Measurements from ENCODE around the gene APIP.
"Not testable (repeated sequence)": the region's sequence is repeated elsewhere in the genome, so short reads cannot be mapped to it uniquely, and the experiment has no call there.

APIP gene

GRCh38 chr11:34926101-34926830 is 10.1 kb upstream of the APIP start:
- Histone ChIP-seq H3K27ac (ENCODE audit: low read depth, low read length, severe bottlenecking) (no peak overlapping the region), H3K4me1 (ENCODE audit: control insufficient read depth, insufficient read depth, low read length, poor library complexity, severe bottlenecking) (peaks cover 21% of the 10 kb centered on the region), H3K36me3 (ENCODE audit: control insufficient read depth, insufficient read depth, low read length) (peaks cover 3% of the 10 kb centered on the region), H3K9me3 (ENCODE audit: control insufficient read depth, low read length) (no peaks in the 10 kb centered on the region), H3K4me3 (ENCODE audit: extremely low read depth, insufficient read depth, low read length, poor library complexity, severe bottlenecking) (no peak overlapping the region)
- no CpG with 5 or more reads among the region's 2 CpGs for WGBS, 2 experiments (ENCODE audit: insufficient coverage in 2 of 2)

- Histone ChIP-seq H3K27ac (ENCODE audit: low read depth, low read length, severe bottlenecking) (no peak overlapping the region), H3K4me3 (ENCODE audit: extremely low read depth, insufficient read depth, low read length, poor library complexity, severe bottlenecking) (no peak overlapping the region), H3K4me1 (ENCODE audit: control insufficient read depth, insufficient read depth, low read length, poor library complexity, severe bottlenecking) (peaks cover 15% of the 10 kb centered on the region), H3K9me3 (ENCODE audit: control insufficient read depth, low read length) (no peaks in the 10 kb centered on the region), H3K36me3 (ENCODE audit: control insufficient read depth, insufficient read depth, low read length) (peaks cover 8% of the 10 kb centered on the region)
- no CpG with 5 or more reads among the region's 3 CpGs for WGBS, 2 experiments (ENCODE audit: insufficient coverage in 2 of 2)
Observed at GRCh38 chr11:34924714-34925113, 8.5 kb upstream of the APIP start.

- H3K36me3 ChIP-seq (ENCODE audit: control insufficient read depth, insufficient read depth, low read length), result peaks cover 9% of the 10 kb centered on the region
- WGBS, 2 experiments (ENCODE audit: insufficient coverage in 2 of 2), result 95 to 100% methylated on average over 4 of the region's 4 CpGs
- no peak overlapping the region for H3K27ac ChIP-seq (ENCODE audit: low read depth, low read length, severe bottlenecking)
- H3K4me3 ChIP-seq (ENCODE audit: extremely low read depth, insufficient read depth, low read length, poor library complexity, severe bottlenecking), result no peak overlapping the region
- H3K4me1 ChIP-seq (ENCODE audit: control insufficient read depth, insufficient read depth, low read length, poor library complexity, severe bottlenecking), result peaks cover 6% of the 10 kb centered on the region
- H3K9me3 ChIP-seq (ENCODE audit: control insufficient read depth, low read length), result no peaks in the 10 kb centered on the region
Observed at GRCh38 chr11:34921156-34921555, 5.0 kb upstream of the APIP start.

GRCh38 chr11:34916843-34917770 is 928 bp upstream of the APIP start:
- H3K36me3 ChIP-seq (ENCODE audit: control insufficient read depth, insufficient read depth, low read length), result peaks cover 30% of the 10 kb centered on the region
- WGBS, 2 experiments (ENCODE audit: insufficient coverage in 2 of 2), result 10 to 15% methylated on average over 10 to 16 of the region's 23 CpGs

GRCh38 chr11:34915136-34916014 is 804 bp downstream of the APIP start:
- WGBS, 2 experiments (ENCODE audit: insufficient coverage in 2 of 2), result 0 to 7% methylated on average over 20 to 26 of the region's 34 CpGs

More at GRCh38 chr11:34916843-34917770, 928 bp upstream of the APIP start:
- Histone ChIP-seq H3K27ac (ENCODE audit: low read depth, low read length, severe bottlenecking) (peak overlapping the region; percentile 95), H3K4me3 (ENCODE audit: extremely low read depth, insufficient read depth, low read length, poor library complexity, severe bottlenecking) (peak overlapping the region; percentile 92), H3K4me1 (ENCODE audit: control insufficient read depth, insufficient read depth, low read length, poor library complexity, severe bottlenecking) (peaks cover 6% of the 10 kb centered on the region), H3K9me3 (ENCODE audit: control insufficient read depth, low read length) (no peaks in the 10 kb centered on the region)

GRCh38 chr11:34913556-34913955 is 2.6 kb downstream of the APIP start:
- H3K27ac ChIP-seq (ENCODE audit: low read depth, low read length, severe bottlenecking); H3K4me3 ChIP-seq (ENCODE audit: extremely low read depth, insufficient read depth, low read length, poor library complexity, severe bottlenecking); H3K4me1 ChIP-seq (ENCODE audit: control insufficient read depth, insufficient read depth, low read length, poor library complexity, severe bottlenecking); H3K9me3 ChIP-seq (ENCODE audit: control insufficient read depth, low read length): not testable (repeated sequence)
- H3K36me3 ChIP-seq (ENCODE audit: control insufficient read depth, insufficient read depth, low read length), result peaks cover 26% of the 10 kb centered on the region
- 97 to 100% methylated on average over 9 to 10 of the region's 10 CpGs for WGBS, 2 experiments (ENCODE audit: insufficient coverage in 2 of 2)

More at GRCh38 chr11:34915136-34916014, 804 bp downstream of the APIP start:
- H3K36me3 ChIP-seq (ENCODE audit: control insufficient read depth, insufficient read depth, low read length), result peaks cover 25% of the 10 kb centered on the region
- peak overlapping the region; percentile 92 for H3K4me3 ChIP-seq (ENCODE audit: extremely low read depth, insufficient read depth, low read length, poor library complexity, severe bottlenecking)
- peak overlapping the region; percentile 87 for H3K27ac ChIP-seq (ENCODE audit: low read depth, low read length, severe bottlenecking)
- H3K9me3 ChIP-seq (ENCODE audit: control insufficient read depth, low read length), result no peaks in the 10 kb centered on the region
- peaks cover 6% of the 10 kb centered on the region for H3K4me1 ChIP-seq (ENCODE audit: control insufficient read depth, insufficient read depth, low read length, poor library complexity, severe bottlenecking)

- Histone ChIP-seq H3K36me3 (ENCODE audit: control insufficient read depth, insufficient read depth, low read length) (peaks cover 29% of the 10 kb centered on the region), H3K4me3 (ENCODE audit: extremely low read depth, insufficient read depth, low read length, poor library complexity, severe bottlenecking) (no peak overlapping the region), H3K9me3 (ENCODE audit: control insufficient read depth, low read length) (no peaks in the 10 kb centered on the region), H3K4me1 (ENCODE audit: control insufficient read depth, insufficient read depth, low read length, poor library complexity, severe bottlenecking) (peaks cover 8% of the 10 kb centered on the region), H3K27ac (ENCODE audit: low read depth, low read length, severe bottlenecking) (no peak overlapping the region)
- WGBS, 2 experiments (ENCODE audit: insufficient coverage in 2 of 2), result 89 to 92% methylated on average over 2 of the region's 2 CpGs
Observed at GRCh38 chr11:34911676-34912075, 4.5 kb downstream of the APIP start.

GRCh38 chr11:34910817-34911216 is 5.4 kb downstream of the APIP start:
- Histone ChIP-seq H3K27ac (ENCODE audit: low read depth, low read length, severe bottlenecking) (no peak overlapping the region), H3K4me1 (ENCODE audit: control insufficient read depth, insufficient read depth, low read length, poor library complexity, severe bottlenecking) (peaks cover 8% of the 10 kb centered on the region), H3K4me3 (ENCODE audit: extremely low read depth, insufficient read depth, low read length, poor library complexity, severe bottlenecking) (no peak overlapping the region), H3K36me3 (ENCODE audit: control insufficient read depth, insufficient read depth, low read length) (peaks cover 29% of the 10 kb centered on the region), H3K9me3 (ENCODE audit: control insufficient read depth, low read length) (no peaks in the 10 kb centered on the region)
- WGBS, 2 experiments (ENCODE audit: insufficient coverage in 2 of 2), result 100% methylated on average over 1 of the region's 1 CpG

- H3K4me3 ChIP-seq (ENCODE audit: extremely low read depth, insufficient read depth, low read length, poor library complexity, severe bottlenecking), result no peak overlapping the region
- peaks cover 8% of the 10 kb centered on the region for H3K4me1 ChIP-seq (ENCODE audit: control insufficient read depth, insufficient read depth, low read length, poor library complexity, severe bottlenecking)
- H3K27ac ChIP-seq (ENCODE audit: low read depth, low read length, severe bottlenecking), result no peak overlapping the region
- no peaks in the 10 kb centered on the region for H3K9me3 ChIP-seq (ENCODE audit: control insufficient read depth, low read length)
- peaks cover 29% of the 10 kb centered on the region for H3K36me3 ChIP-seq (ENCODE audit: control insufficient read depth, insufficient read depth, low read length)
- WGBS, 2 experiments (ENCODE audit: insufficient coverage in 2 of 2), result 90 to 94% methylated on average over 3 of the region's 4 CpGs
Observed at GRCh38 chr11:34909955-34910354, 6.2 kb downstream of the APIP start.

GRCh38 chr11:34909415-34909814 is 6.8 kb downstream of the APIP start:
- H3K4me3 ChIP-seq (ENCODE audit: extremely low read depth, insufficient read depth, low read length, poor library complexity, severe bottlenecking), result no peak overlapping the region
- H3K36me3 ChIP-seq (ENCODE audit: control insufficient read depth, insufficient read depth, low read length), result peaks cover 26% of the 10 kb centered on the region
- 75 to 80% methylated on average over 6 of the region's 6 CpGs for WGBS, 2 experiments (ENCODE audit: insufficient coverage in 2 of 2)
- no peak overlapping the region for H3K27ac ChIP-seq (ENCODE audit: low read depth, low read length, severe bottlenecking)
- peaks cover 8% of the 10 kb centered on the region for H3K4me1 ChIP-seq (ENCODE audit: control insufficient read depth, insufficient read depth, low read length, poor library complexity, severe bottlenecking)
- H3K9me3 ChIP-seq (ENCODE audit: control insufficient read depth, low read length), result no peaks in the 10 kb centered on the region
